ENCODE results near the gene SMIM20.

- TF ChIP-seq EZH2 (IDR thresholded peaks at IDR 0.05; ENCODE audit: low read depth, unreplicated experiment) (no peak), EZH2phosphoT487 (IDR thresholded peaks at IDR 0.05; ENCODE audit: unreplicated experiment) (no peak), ZNF331 (CRISPR knock-in tag; IDR thresholded peaks at IDR 0.05; ENCODE audit: low read depth) (no peak), NANOG (IDR thresholded peaks at IDR 0.05; ENCODE audit: borderline replicate concordance) (no peak), POLR2AphosphoS5 (IDR thresholded peaks at IDR 0.05; ENCODE audit: low read depth) (no peak), ETS1 (IDR thresholded peaks at IDR 0.05) (no peak), JUNB (IDR thresholded peaks at IDR 0.05; ENCODE audit: unreplicated experiment) (no peak), CREB1 (CRISPR knock-in tag; IDR thresholded peaks at IDR 0.05; ENCODE audit: low read depth) (no peak), ZNF114 (CRISPR knock-in tag; IDR thresholded peaks at IDR 0.05) (no peak)
- TF ChIP-seq, protein P1, sequence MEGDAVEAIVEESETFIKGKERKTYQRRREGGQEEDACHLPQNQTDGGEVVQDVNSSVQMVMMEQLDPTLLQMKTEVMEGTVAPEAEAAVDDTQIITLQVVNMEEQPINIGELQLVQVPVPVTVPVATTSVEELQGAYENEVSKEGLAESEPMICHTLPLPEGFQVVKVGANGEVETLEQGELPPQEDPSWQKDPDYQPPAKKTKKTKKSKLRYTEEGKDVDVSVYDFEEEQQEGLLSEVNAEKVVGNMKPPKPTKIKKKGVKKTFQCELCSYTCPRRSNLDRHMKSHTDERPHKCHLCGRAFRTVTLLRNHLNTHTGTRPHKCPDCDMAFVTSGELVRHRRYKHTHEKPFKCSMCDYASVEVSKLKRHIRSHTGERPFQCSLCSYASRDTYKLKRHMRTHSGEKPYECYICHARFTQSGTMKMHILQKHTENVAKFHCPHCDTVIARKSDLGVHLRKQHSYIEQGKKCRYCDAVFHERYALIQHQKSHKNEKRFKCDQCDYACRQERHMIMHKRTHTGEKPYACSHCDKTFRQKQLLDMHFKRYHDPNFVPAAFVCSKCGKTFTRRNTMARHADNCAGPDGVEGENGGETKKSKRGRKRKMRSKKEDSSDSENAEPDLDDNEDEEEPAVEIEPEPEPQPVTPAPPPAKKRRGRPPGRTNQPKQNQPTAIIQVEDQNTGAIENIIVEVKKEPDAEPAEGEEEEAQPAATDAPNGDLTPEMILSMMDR (conservative IDR thresholded peaks at IDR 0.05; ENCODE audit: low read depth in 2 of 2) = no peak
- TF ChIP-seq, protein P2, sequence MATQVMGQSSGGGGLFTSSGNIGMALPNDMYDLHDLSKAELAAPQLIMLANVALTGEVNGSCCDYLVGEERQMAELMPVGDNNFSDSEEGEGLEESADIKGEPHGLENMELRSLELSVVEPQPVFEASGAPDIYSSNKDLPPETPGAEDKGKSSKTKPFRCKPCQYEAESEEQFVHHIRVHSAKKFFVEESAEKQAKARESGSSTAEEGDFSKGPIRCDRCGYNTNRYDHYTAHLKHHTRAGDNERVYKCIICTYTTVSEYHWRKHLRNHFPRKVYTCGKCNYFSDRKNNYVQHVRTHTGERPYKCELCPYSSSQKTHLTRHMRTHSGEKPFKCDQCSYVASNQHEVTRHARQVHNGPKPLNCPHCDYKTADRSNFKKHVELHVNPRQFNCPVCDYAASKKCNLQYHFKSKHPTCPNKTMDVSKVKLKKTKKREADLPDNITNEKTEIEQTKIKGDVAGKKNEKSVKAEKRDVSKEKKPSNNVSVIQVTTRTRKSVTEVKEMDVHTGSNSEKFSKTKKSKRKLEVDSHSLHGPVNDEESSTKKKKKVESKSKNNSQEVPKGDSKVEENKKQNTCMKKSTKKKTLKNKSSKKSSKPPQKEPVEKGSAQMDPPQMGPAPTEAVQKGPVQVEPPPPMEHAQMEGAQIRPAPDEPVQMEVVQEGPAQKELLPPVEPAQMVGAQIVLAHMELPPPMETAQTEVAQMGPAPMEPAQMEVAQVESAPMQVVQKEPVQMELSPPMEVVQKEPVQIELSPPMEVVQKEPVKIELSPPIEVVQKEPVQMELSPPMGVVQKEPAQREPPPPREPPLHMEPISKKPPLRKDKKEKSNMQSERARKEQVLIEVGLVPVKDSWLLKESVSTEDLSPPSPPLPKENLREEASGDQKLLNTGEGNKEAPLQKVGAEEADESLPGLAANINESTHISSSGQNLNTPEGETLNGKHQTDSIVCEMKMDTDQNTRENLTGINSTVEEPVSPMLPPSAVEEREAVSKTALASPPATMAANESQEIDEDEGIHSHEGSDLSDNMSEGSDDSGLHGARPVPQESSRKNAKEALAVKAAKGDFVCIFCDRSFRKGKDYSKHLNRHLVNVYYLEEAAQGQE (IDR thresholded peaks at IDR 0.05; ENCODE audit: unreplicated experiment) = no peak
Measured at GRCh38 chr4:25943805-25944204, 29.8 kb downstream of the SMIM20 start.

Data from GM23338 (cell line).